Thyroid gland (tissue), 4 donors: ENCODE data around the gene LRFN4. TPM values are rescaled to one million over a fixed set of nuclear protein-coding genes. Genes with fewer than 3 reads are reported as not detected.

Experiments
- DNase-seq, 2 donors: peaks; one replicate each; pipeline ENCODE4 v3.0.0-alpha.2; 2019
- H3K27ac ChIP-seq, 3 donors: fragments of 200-600 bp; sonication (generic); 1 replicate in 2 of 3; 2 replicates in 1 of 3; pipeline ENCODE4 v1.5.1; 2016 to 2019; ENCODE audit warnings: mild to moderate bottlenecking in 1 of 3, moderate library complexity in 1 of 3
- H3K27me3 ChIP-seq: fragments of 200-600 bp; sonication (generic); one replicate; pipeline ENCODE4 v1.5.1; 2019
- H3K36me3 ChIP-seq, 2 donors: fragments of 200-600 bp; sonication (generic); one replicate each; pipeline ENCODE4 v1.5.1; 2016 to 2019
- H3K4me1 ChIP-seq, 2 donors: fragments of 200-600 bp; sonication (generic); one replicate each; pipeline ENCODE4 v1.5.1; 2017 to 2019
- H3K4me3 ChIP-seq, 3 donors: fragments of 200-600 bp; sonication (generic); replicated peaks in 1 of 3; 1 replicate in 2 of 3; 2 replicates in 1 of 3; pipeline ENCODE4 v1.5.1; 2016; ENCODE audit warnings: mild to moderate bottlenecking in 1 of 3
- H3K9me3 ChIP-seq: fragments of 200-600 bp; sonication (generic); one replicate; pipeline ENCODE4 v1.5.1; 2017
- POLR2A ChIP-seq, 2 donors: fragments of 450-650 bp; IDR thresholded peaks; one replicate each; pipeline ENCODE4 v1.6.1; 2017; ENCODE audit warnings: antibody characterized with exemption in 2 of 2, mild to moderate bottlenecking in 2 of 2, moderate library complexity in 1 of 2
- WGBS, 2 donors: methylation state at CpG; one replicate each; pipeline ENCODE4 v1.1.5; 2017; 5-methylcytosine and 5-hydroxymethylcytosine counted together
- intact Hi-C: fragments of 100-400 bp; cut with DNase I; formaldehyde crosslinking; loops from one replicate; pipeline ENCODE4 v1.15.1; 2023
- total RNA-seq, 4 donors: library from RNA; depleted of rRNA; stranded (reverse); fragments of >200 nt; gene quantifications; one replicate each; pipeline ENCODE4 v1.2.3, GENCODE V29; 2016
- TF ChIP-seq, protein P1 (sequence below), 6 experiments: fragments of 200-600 bp in 3 of 6; fragments of 450-650 bp in 3 of 6; sonication (generic) in 3 of 6; IDR thresholded peaks; one replicate each; pipeline ENCODE4 v1.5.1; 2016 to 2019; ENCODE audit warnings: antibody characterized with exemption in 6 of 6, mild to moderate bottlenecking in 2 of 6, inconsistent platforms in 1 of 6, moderate library complexity in 1 of 6

LRFN4 gene
- total RNA-seq, 4 donors from 2014 or later, result 4.7 to 7.5 (median 5.9) TPM

DNA sequence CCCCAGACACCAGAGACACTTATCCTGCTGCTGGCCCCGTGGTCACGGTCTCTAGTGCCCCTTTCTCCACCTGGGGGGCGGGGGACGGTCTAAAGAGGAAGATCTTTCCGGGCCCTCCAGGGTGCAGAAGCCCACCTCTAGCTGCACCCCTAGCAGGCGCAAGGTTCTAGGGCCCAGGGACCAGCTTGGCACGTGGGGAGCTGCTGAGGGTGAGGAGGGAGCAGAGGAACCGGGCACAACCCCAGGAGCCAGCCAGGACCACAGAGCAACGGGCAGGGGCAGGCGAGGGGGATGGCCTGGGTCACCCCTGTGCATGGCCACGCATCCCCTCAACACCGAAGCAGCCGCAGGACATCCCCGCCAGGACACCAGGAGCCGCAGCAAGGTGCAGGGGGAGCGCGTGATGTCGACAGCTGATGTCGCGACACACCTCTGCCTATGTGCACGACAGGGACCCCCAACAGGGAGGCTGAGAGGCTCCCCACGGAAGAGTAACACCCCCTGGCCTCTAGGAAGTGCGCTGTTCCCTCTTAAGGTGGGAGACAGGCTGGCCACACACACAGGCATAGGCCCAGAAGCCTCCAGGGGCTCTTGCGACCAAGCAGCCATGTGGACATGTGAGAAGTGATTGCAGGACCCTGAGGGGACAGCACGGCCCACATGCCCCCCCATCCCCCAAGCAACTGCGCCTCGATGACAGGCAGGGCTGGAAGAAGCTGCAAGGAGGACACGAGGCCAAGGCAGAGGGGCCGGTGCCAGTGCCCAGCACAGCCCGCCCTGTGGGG, 5.1 kb downstream of the LRFN4 start:
- no peak for DNase-seq
- H3K36me3 ChIP-seq, result no peaks in the 10 kb centered on the region
- peaks cover 0 to 4% of the 10 kb centered on the region in 2 donors for H3K4me1 ChIP-seq
- H3K4me3 ChIP-seq, result no peak overlapping the region
- H3K9me3 ChIP-seq, result no peaks in the 10 kb centered on the region
- TF ChIP-seq POLR2A (IDR thresholded peaks at IDR 0.05), result no peak
- TF ChIP-seq, protein P1, sequence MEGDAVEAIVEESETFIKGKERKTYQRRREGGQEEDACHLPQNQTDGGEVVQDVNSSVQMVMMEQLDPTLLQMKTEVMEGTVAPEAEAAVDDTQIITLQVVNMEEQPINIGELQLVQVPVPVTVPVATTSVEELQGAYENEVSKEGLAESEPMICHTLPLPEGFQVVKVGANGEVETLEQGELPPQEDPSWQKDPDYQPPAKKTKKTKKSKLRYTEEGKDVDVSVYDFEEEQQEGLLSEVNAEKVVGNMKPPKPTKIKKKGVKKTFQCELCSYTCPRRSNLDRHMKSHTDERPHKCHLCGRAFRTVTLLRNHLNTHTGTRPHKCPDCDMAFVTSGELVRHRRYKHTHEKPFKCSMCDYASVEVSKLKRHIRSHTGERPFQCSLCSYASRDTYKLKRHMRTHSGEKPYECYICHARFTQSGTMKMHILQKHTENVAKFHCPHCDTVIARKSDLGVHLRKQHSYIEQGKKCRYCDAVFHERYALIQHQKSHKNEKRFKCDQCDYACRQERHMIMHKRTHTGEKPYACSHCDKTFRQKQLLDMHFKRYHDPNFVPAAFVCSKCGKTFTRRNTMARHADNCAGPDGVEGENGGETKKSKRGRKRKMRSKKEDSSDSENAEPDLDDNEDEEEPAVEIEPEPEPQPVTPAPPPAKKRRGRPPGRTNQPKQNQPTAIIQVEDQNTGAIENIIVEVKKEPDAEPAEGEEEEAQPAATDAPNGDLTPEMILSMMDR (IDR thresholded peaks at IDR 0.05), result no peak
- WGBS, 2 donors, result 92 to 97% methylated on average over 22 to 27 of the region's 30 CpGs
- intact Hi-C loops, result no loop called here
- no peaks in the 10 kb centered on the region for H3K27me3 ChIP-seq
- no peak overlapping the region for H3K27ac ChIP-seq

DNA sequence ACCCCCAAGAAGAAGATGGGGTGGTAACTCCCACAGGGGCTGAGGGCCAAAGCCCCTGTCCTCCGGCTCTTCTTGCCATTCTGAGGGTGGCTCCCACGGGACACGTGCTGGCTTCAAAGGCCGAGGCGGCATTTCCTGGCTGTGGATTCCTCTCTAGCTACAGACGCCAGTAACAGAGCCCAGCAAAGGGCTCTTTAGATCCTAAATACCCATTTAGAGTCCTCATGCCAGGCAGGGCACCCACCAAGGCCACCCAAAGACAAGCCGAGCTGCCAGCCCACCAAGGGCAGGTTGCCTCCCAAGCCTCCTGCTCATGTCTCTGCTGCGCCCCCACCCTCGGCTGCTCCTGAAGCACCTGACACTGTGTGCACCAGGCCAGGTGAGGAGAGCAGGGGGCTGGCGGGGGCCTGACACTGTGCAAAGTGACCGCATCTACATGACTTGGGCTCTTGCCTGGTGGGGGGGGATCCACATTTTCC, 5.7 kb downstream of the LRFN4 start:
- H3K27ac ChIP-seq, result no peak overlapping the region
- no peaks in the 10 kb centered on the region for H3K36me3 ChIP-seq
- no peaks in the 10 kb centered on the region for H3K4me1 ChIP-seq
- intact Hi-C loops, result no loop called here
- H3K4me3 ChIP-seq, result no peak overlapping the region
- TF ChIP-seq POLR2A (IDR thresholded peaks at IDR 0.05), result no peak
- TF ChIP-seq, protein P1 (IDR thresholded peaks at IDR 0.05), result no peak
- H3K9me3 ChIP-seq, result no peaks in the 10 kb centered on the region
- 91 to 100% methylated on average over 3 to 8 of the region's 11 CpGs for WGBS, 2 donors
- DNase-seq, result no peak
- no peaks in the 10 kb centered on the region for H3K27me3 ChIP-seq

DNA sequence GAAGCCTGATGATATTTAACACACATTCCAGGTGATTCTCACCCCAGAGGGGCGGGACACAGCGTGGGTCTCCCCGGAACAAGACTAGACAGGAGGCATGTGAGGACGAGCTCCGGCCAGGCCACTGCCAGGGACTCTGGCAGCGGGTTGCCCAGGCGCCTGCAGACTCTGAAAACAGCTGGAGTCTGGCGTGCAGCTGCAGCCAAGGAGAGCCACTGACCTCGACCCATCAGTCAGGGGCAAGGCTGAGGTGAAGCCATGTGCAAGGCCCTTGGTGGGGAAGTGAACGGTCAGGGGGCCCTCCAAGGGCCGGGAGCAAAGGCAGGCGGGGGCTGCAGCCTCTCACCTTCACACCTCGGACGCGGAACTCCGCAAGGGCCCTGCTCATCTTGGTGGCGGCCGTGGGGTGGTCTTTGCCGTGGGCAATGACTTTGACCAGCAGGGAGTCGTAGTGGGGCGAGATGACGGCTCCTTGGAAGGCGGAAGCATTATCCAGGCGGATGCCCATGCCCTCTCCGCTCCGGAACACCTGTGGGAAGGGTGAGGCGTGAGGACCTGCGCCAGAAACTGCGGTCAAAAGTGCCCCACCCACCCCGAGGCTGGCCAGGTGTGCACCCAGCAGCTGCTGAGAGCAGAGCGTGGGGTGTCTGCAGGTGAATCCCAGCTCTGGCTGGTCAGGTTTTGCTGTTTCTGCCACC, 6.7 kb downstream of the LRFN4 start:
- Histone ChIP-seq H3K36me3 (no peaks in the 10 kb centered on the region), H3K27ac (no peak overlapping the region), H3K9me3 (no peaks in the 10 kb centered on the region), H3K4me1 (no peaks in the 10 kb centered on the region), H3K4me3 (no peak overlapping the region), H3K27me3 (no peaks in the 10 kb centered on the region)
- TF ChIP-seq POLR2A (IDR thresholded peaks at IDR 0.05), result no peak
- TF ChIP-seq, protein P1 (IDR thresholded peaks at IDR 0.05), result no peak
- WGBS, 2 donors, result 93 to 94% methylated on average over 30 to 31 of the region's 31 CpGs
- DNase-seq, result no peak
- intact Hi-C loops, result no loop called here

DNA sequence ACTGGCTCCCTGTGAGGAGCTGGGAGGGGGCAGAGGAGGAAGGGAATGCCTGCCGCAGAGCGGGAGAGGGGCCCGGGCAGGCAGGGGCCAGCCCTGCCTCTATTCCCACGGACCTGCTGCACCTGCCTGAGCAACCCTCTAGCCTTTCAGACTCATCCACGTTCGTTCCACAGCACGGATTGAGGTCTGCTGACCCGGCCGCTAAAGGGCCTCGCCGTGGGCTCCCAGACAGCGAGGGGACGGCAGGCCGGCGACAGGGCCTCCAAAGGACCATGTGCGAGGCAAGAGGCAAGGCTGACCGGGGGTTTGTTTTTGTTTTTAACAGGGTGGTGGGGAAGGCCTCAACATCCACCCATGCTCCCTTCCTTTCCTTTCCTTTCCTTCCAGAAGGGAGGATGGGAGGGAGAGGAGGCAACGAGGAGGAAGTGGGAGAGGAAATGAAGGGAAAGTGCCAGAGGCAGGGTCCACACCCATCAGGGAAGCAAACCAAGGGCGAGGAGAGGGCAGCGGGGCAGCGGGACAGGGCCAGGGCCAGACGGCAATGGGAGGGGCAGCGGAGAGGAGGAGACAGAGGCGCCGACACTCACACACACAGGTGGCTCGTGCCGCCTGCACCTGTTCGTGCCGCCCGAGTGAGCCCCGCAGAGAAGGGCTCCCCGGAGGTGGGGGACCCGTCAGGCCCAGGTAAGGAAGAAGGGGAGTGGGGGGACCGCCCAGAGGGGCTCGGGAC, 7.5 kb downstream of the LRFN4 start:
- intact Hi-C loops, result no loop called here
- Histone ChIP-seq H3K4me3 (no peak overlapping the region), H3K36me3 (no peaks in the 10 kb centered on the region)

More for the DNA sequence above, 7.5 kb downstream of the LRFN4 start:
- Histone ChIP-seq H3K27me3 (no peaks in the 10 kb centered on the region), H3K4me1 (no peaks in the 10 kb centered on the region), H3K27ac (no peak overlapping the region), H3K9me3 (no peaks in the 10 kb centered on the region)
- 75 to 80% methylated on average over 33 to 35 of the region's 35 CpGs for WGBS, 2 donors
- no peak for DNase-seq
- no peak for TF ChIP-seq POLR2A (IDR thresholded peaks at IDR 0.05)
- TF ChIP-seq, protein P1 (IDR thresholded peaks at IDR 0.05), result no peak
